ENCODE measurements around the gene NKX6-2. TPM values are rescaled to one million over a fixed set of nuclear protein-coding genes. Genes with fewer than 3 reads are reported as not detected.
"Not testable (repeated sequence)": the region's sequence is repeated elsewhere in the genome, so short reads cannot be mapped to it uniquely, and the experiment has no call there.

Gene NKX6-2
- total RNA-seq, 3 donors from 2014 or later = not detected

DNA sequence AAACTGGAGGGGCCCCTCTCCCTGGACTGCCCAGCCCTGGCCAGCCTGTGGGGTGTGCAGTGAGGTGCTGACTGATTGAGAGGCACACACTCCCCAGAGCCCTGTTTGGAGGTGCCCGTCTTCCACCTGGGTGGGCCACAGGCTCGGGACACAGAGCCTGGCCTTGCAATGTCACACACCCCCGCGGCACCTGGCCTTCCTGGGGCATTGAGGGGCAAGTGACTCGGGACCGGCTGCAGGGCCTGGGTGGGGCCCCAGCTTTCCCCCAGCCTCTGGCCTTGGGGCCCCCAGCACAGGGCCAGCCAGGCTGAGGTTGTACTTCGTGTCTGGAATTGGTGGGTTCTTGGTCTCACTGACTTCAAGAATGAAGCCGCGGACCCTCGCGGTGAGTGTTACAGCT, 13.9 kb upstream of the NKX6-2 start:
- Histone ChIP-seq H3K36me3 (ENCODE audit: low read depth) (no peaks in the 10 kb centered on the region), H3K4me3 (no peak overlapping the region), H3K9me3 (peaks cover 5% of the 10 kb centered on the region), H3K4me1 (ENCODE audit: low read depth) (no peaks in the 10 kb centered on the region)
- intact Hi-C loops (cut with DNase I, micrococcal nuclease) = no loop called here
- no peak for DNase-seq
- TF ChIP-seq, protein P1, sequence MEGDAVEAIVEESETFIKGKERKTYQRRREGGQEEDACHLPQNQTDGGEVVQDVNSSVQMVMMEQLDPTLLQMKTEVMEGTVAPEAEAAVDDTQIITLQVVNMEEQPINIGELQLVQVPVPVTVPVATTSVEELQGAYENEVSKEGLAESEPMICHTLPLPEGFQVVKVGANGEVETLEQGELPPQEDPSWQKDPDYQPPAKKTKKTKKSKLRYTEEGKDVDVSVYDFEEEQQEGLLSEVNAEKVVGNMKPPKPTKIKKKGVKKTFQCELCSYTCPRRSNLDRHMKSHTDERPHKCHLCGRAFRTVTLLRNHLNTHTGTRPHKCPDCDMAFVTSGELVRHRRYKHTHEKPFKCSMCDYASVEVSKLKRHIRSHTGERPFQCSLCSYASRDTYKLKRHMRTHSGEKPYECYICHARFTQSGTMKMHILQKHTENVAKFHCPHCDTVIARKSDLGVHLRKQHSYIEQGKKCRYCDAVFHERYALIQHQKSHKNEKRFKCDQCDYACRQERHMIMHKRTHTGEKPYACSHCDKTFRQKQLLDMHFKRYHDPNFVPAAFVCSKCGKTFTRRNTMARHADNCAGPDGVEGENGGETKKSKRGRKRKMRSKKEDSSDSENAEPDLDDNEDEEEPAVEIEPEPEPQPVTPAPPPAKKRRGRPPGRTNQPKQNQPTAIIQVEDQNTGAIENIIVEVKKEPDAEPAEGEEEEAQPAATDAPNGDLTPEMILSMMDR (IDR thresholded peaks at IDR 0.05) = no peak
- no peak for ATAC-seq

DNA sequence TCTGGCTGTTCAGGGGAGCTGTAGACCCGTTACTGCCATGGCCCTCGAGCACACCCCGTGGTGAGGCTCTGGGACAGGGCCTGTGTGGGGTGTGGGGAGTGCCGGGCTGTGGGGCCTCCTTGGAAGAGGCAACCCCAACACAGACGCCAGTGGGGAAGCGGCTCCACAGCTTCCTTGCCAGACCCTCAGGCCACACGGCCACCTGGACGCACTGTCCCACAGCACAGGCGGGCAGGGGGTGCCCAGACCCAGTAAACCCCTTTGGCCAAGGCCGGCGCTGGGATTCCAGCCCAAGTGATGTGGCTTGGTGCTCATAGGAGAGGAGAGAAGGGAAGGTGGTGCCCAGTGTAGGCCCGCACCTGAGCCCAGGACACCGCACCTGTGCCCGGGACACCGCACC, 12.9 kb upstream of the NKX6-2 start:
- Histone ChIP-seq H3K4me3 (no peak overlapping the region), H3K9me3 (peaks cover 5% of the 10 kb centered on the region), H3K4me1 (ENCODE audit: low read depth) (no peaks in the 10 kb centered on the region), H3K36me3 (ENCODE audit: low read depth) (no peaks in the 10 kb centered on the region)
- DNase-seq = no peak
- TF ChIP-seq, protein P1 (IDR thresholded peaks at IDR 0.05) = no peak
- intact Hi-C loops (cut with DNase I, micrococcal nuclease) = no loop called here
- ATAC-seq = no peak

GRCh38 chr10:132798403-132798802, 12.5 kb upstream of the NKX6-2 start:
- DNase-seq = no peak
- H3K4me1 ChIP-seq (ENCODE audit: low read depth) = no peaks in the 10 kb centered on the region
- TF ChIP-seq, protein P1 (IDR thresholded peaks at IDR 0.05) = no peak
- intact Hi-C loops (cut with DNase I, micrococcal nuclease) = no loop called here
- peaks cover 5% of the 10 kb centered on the region for H3K9me3 ChIP-seq
- H3K4me3 ChIP-seq = no peak overlapping the region
- no peaks in the 10 kb centered on the region for H3K36me3 ChIP-seq (ENCODE audit: low read depth)
- ATAC-seq = no peak

GRCh38 chr10:132797986-132798385, 12.0 kb upstream of the NKX6-2 start:
- intact Hi-C loops (cut with DNase I, micrococcal nuclease); DNase-seq; H3K36me3 ChIP-seq (ENCODE audit: low read depth): not testable (repeated sequence)

GRCh38 chr10:132796846-132797245, 10.9 kb upstream of the NKX6-2 start:
- Histone ChIP-seq H3K36me3 (ENCODE audit: low read depth) (no peaks in the 10 kb centered on the region), H3K4me1 (ENCODE audit: low read depth) (no peaks in the 10 kb centered on the region), H3K9me3 (peaks cover 2% of the 10 kb centered on the region), H3K4me3 (no peak overlapping the region)
- ATAC-seq (no peak), DNase-seq (no peak)
- TF ChIP-seq, protein P1 (IDR thresholded peaks at IDR 0.05) = no peak
- intact Hi-C loops (cut with DNase I, micrococcal nuclease) = no loop called here

More at GRCh38 chr10:132797986-132798385, 12.0 kb upstream of the NKX6-2 start:
- not testable (repeated sequence) for H3K4me1 ChIP-seq (ENCODE audit: low read depth); H3K9me3 ChIP-seq; ATAC-seq; H3K4me3 ChIP-seq

DNA sequence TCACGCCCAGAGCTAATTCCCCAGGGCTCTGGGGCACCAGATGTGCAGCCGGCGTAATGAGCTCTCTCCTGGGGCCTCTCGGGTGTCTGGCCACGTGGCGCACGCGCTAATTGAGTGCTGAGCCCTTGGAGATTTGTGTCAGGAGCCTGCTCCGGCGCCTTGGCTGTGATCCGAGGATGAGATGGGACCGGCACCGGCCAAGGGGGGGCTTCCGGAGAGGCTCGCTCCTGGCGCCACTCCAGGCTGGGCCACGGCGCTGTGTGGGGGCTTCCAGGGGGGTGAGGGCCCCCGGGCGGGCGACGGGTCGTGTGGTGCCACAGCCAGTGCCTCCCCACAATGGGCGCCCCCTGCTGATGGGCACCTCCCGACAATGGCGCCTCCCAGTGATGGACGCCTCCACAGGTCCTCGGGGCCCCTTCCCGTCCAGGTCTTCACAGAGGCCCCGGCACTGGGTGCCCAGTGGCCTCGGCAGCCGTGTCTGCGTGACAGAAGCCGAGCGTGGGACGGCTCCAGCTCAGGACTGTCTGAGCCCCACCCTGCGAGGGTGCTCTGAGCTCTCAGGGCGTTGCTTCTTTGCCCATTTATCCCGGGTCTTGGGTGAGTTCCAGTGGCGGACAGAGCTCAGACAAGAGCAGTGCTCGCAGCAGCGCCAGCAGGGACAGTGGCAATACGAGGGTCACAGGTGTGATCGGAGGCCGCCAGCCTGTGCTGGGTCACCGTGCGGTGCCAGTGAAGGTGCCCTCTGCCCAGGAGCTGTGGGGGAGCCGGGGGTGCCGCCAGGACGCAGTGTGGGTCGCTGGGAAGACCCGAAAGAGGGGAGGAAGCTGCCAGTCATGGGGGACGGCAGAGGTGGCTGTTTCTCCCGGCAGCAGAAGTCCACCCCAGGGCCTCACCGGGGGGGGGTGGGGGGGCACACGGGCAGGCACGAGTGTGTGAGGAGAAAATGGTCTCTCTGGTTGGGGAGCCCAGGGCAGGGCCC, 8.2 kb upstream of the NKX6-2 start:
- ATAC-seq (peak; percentile 26), DNase-seq (no peak)
- no peaks in the 10 kb centered on the region for H3K36me3 ChIP-seq (ENCODE audit: low read depth)
- intact Hi-C loops (cut with DNase I, micrococcal nuclease) = no loop called here
- TF ChIP-seq, protein P1 (IDR thresholded peaks at IDR 0.05) = no peak
- H3K4me1 ChIP-seq (ENCODE audit: low read depth) = no peaks in the 10 kb centered on the region
- no peaks in the 10 kb centered on the region for H3K9me3 ChIP-seq
- no peak overlapping the region for H3K4me3 ChIP-seq

Measured in mucosa of descending colon (tissue), 3 donors.